GM19438 (cell line): ENCODE results near the gene MTLN.
"Not testable (repeated sequence)": the region's sequence is repeated elsewhere in the genome, so short reads cannot be mapped to it uniquely, and the experiment has no call there.

Source experiments
- ATAC-seq: cut with Tn5 transposase; IDR thresholded peaks from one replicate; pipeline ENCODE4 v1.9.1; 2021; ENCODE audit warnings: low read depth; ENCODE audit not compliant: unreplicated experiment

Gene MTLN

DNA sequence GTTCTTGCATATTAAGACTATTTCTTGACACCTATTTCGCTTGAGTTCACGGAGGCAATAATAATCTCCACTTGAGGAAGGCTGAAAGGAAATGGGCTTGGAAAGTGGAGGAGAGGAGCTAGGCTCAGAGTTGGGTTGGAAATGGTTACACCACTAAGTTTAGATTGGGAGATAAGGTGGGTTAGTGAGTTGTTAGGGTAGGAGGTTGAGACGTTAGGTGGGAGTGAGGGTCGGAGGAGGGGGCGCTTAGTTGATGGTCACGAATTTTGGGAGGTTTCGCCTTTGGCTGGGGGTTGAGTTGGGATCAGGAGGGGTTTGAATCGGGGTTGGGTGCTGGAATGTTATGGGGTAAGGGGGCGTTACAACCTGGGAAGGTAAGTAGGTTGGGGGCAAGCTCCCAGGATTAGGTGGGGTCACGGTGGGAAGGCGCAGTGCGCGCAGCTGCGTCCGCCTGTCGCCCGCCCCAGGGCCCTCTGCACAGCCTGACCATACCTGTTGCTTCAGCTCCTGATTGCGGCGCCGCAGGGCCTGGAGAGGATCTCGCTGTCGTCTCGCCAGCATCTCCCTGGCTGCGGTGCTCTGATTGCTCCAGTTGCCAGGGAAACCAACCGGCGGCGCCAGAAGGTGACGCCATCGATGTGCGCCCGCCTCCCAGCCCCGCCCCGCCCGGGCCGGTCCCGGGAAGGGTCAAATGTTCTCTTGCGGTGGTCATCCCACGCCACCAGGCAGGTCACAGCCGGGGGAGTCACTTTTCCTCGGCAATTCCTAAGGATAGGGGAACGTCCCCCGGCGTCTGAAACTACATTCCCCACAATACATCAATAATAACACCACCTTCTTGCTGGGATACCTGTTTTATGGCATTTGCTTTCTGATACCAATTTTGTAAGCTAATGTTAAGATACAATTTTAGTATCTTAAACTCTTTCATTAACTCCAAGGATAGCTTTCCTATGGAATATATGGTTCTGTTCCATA is 7.7 kb downstream of the MTLN start, which contains the start of gene NPHP1:
TSS of gene NPHP1 (minus strand) at position 606 of the 978 bp plus-strand sequence. CDS start at position 561, 45 bp downstream.
- peak; percentile 93 for ATAC-seq

DNA sequence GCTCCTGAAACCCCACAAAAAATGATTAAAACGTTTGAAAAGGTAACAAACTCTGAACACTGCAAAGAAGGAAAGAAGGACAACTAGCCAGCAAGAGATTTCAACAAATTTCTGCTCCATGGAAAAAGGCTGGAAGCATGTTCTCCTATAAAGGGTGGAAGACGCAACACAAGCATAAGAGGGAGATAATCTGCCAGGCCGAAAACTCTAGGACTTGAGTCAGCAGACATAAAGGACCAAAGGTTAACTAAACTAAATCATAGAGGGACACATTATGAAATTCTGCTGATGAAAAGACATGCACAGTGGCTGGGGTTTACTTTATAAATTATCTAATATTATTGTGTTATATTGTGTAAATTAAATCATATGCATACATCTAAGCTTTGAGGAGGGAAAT is 14.3 kb downstream of the MTLN start:
- no peak for ATAC-seq

DNA sequence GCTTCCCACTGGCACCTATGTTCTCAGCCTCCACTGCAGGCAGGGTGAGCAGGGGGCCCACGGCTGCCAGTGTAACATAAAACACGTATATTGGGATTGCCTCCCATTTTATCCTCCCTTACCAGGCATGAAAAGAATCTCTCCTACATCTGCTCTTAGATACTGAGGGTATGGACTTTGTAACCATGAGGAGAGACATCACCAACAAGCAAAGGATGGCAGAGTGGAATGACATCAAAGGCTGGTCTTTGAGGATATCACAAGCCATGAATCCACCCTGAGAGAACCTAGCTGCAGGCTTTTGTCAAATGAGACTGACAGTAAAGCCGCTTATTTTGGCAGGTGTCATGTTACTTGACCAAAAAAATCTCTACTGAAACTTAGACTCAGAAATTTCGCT is 14.9 kb downstream of the MTLN start:
- no peak for ATAC-seq

DNA sequence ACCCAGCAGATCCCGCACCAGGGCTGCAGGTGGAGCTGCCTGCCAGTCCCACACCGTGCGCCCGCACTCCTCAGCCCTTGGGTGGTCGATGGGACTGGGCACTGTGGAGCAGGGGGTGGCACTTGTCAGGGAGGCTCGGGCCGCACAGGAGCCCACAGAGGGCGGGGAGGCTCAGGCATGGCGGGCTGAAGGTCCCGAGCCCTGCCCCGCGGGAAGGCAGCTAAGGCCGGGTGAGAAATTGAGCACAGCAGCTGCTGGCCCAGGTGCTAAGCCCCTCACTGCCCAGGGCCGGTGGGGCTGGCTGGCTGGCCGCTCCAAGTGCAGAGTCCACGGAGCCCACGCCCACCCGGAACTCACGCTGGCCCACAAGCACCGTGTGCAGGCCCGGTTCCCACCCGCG is 22.2 kb downstream of the MTLN start:
- not testable (repeated sequence) for ATAC-seq

DNA sequence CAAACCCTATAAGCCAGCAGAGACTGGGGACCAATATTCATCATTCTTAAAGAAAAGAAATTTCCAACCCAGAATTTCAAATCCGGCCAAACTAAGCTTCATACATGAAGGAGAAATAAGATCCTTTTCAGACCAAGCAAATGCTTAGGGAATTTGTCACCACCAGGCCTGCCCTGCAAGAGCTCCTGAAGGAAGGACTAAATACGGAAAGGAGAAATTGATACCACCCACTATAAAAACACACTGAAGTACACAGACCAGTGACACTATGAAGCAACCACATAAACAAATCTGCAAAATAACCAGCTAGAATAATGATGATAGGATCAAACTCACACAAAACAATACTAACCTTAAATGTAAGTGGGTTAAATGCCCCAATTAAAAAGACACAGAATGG is 29.9 kb downstream of the MTLN start:
- ATAC-seq = no peak

DNA sequence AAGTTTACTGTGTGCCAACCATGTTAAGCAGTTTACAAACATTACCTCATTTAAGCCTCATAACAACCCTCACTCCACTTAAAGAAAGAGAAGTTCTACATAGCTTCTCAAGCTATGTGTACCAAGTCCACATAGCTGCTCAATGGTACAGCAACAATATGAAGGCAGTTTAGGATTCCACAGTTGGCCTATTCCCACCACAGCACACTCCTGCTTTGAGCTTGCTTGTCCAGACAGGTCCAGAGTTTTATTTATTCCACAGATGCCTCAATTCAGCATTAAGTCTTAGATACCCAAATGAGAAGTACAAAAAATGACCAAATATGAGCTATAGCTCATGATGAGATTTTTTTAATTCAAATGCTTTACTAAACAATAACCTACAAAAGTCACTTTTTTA is 32.3 kb downstream of the MTLN start:
- ATAC-seq = no peak

DNA sequence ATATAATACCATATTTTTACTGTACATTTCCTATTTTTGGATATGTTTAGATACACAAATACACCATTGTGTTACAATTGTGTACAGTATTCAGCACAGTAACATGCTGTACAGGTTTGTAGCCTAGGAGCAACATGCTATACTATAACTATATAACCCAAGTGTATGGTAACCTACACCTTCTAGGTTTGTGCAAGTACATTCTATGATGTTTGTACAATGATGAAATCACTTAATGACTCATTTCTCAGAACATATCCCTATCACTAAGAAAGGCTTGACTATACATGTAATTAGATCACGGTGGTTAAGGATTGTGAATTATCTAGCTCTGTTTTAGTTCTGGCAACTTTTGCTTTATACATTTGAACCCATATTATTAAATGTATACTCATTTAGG is 38.8 kb downstream of the MTLN start:
- ATAC-seq = no peak

DNA sequence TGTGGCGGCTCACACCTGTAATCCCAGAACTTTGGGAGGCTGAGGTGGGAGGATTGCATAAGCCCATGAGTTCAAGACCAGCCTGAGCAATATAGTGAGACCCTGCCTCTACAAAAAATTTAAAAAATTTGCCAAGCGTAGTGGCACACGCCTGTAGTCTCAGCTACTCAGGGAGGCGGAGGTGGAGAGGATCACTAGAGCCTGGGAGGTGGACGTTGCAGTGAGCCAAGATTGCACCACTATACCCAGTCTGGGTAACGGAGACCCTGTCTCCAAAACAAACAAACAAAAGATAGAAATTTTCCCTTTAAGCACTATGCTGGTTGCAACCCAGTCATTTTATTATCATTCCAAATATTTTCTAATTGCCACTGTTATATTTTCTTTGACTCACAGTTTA is 39.8 kb downstream of the MTLN start:
- ATAC-seq = no peak

DNA sequence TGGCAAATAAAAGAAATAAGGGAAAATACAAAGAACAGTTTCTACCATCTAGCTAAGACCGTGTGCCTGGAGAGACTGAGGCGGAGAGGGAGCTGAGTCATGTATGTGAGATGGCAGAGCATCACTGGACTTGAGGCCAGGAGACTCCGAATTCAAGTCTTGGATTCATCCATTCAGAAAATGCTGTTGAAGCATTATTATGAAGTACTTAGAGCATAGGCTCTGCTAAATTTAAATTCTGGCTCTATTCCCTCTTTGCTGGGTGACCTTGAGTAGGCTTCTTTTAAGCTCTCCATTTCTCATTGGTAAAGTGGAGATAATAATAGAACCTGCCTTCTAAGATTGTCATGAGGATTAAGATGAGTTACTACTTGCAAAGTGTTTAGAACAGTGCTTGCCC is 42.2 kb downstream of the MTLN start:
- no peak for ATAC-seq

DNA sequence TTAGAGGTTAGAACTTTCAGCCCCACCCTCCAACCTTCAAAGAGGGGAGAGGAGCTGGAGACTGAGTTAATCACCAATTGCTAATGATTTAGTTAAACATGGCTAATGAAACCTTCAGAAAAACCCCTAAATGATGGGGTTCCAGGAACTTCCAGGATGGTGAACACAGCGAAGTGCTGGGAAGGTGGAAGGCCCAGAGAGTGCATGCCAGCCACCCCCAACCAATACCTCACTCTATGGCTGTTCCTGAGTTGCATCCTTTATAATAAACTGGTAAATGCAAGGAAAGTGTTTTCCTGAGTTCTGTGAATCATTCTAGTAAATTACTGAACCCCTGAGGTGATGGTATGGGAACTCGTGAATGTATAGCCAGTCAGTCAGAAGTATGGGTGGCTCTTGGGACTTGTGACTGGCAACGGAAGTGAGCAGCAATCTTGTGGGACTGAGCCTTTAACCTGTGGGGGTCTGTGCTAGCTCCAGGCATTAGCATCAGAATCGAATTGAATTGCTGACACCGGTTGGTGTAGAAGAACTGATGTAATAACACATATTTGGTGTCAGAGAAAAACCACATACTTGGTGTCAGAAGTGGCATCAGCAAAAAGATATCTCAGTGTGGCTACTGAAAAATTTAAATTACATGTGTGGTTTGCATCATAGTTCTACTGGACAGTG is 44.9 kb downstream of the MTLN start:
- ATAC-seq = no peak

DNA sequence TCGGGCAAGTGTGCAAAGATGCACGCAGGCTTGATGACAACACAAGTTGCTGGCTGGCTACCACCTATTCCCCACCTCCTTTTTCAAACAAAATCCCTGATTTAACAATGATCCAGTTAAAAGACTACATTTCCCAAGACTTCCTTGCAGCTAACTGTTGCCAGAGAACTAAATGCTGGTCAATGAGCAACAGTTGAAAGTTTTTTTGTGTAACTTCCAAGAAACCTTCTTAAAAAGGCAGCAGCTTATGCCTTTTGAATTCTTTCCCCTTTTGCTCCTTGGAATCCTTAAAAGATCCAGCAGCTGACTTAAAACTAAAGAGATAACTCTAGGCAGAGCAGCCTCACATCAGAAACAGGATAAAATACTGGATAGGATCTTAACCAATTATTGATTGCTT is 46.1 kb downstream of the MTLN start:
- no peak for ATAC-seq
